ENCODE results near the gene IFIT1B.
A peak's percentile ranks its signal among the peaks of the same experiment; 100 is the strongest.
"Not testable (repeated sequence)": the region's sequence is repeated elsewhere in the genome, so short reads cannot be mapped to it uniquely, and the experiment has no call there.

Gene IFIT1B

GRCh38 chr10:89377705-89378637 is at the start of gene IFIT1B:
TSS of gene IFIT1B (plus strand) at chr10:89378056. CDS start at chr10:89378136, 80 bp downstream.
- FAIRE-seq: no peak

GRCh38 chr10:89329151-89329550 is 48.7 kb upstream of the IFIT1B start:
- FAIRE-seq: no peak

- not testable (repeated sequence) for FAIRE-seq
Measured at GRCh38 chr10:89330014-89330413, 47.8 kb upstream of the IFIT1B start.

- no peak for FAIRE-seq
Measured at GRCh38 chr10:89330537-89331212, 47.2 kb upstream of the IFIT1B start.

GRCh38 chr10:89331487-89332122 is 46.3 kb upstream of the IFIT1B start:
- FAIRE-seq: not testable (repeated sequence)

GRCh38 chr10:89332123-89332633 is 45.7 kb upstream of the IFIT1B start:
- peak; percentile 83 for FAIRE-seq

GRCh38 chr10:89335226-89335625 is 42.6 kb upstream of the IFIT1B start:
- FAIRE-seq: no peak

GRCh38 chr10:89336241-89336640 is 41.6 kb upstream of the IFIT1B start:
- no peak for FAIRE-seq

- FAIRE-seq: no peak
Measured at GRCh38 chr10:89337484-89337883, 40.4 kb upstream of the IFIT1B start.

GRCh38 chr10:89338713-89339112 is 39.1 kb upstream of the IFIT1B start:
- FAIRE-seq: no peak

- FAIRE-seq: no peak
Measured at GRCh38 chr10:89339875-89340274, 38.0 kb upstream of the IFIT1B start.

GRCh38 chr10:89341649-89342048 is 36.2 kb upstream of the IFIT1B start:
- no peak for FAIRE-seq

- FAIRE-seq: no peak
Measured at GRCh38 chr10:89342206-89342958, 35.5 kb upstream of the IFIT1B start.

GRCh38 chr10:89343089-89343767 is 34.6 kb upstream of the IFIT1B start:
- FAIRE-seq: no peak

- no peak for FAIRE-seq
Measured at GRCh38 chr10:89344156-89344555, 33.7 kb upstream of the IFIT1B start.

- FAIRE-seq: no peak
Measured at GRCh38 chr10:89345367-89346000, 32.4 kb upstream of the IFIT1B start.

- FAIRE-seq: no peak
Measured at GRCh38 chr10:89346405-89347254, 31.2 kb upstream of the IFIT1B start.

- FAIRE-seq: no peak
Measured at GRCh38 chr10:89347701-89348457, 30.0 kb upstream of the IFIT1B start.

GRCh38 chr10:89348481-89348880 is 29.4 kb upstream of the IFIT1B start:
- FAIRE-seq: no peak

- no peak for FAIRE-seq
Measured at GRCh38 chr10:89348975-89349374, 28.9 kb upstream of the IFIT1B start.
